ENCODE measurements around the gene ACTRT2. TPM values are rescaled to one million over a fixed set of nuclear protein-coding genes. Genes with fewer than 3 reads are reported as not detected.

ACTRT2 gene
- total and polyA plus RNA-seq, 8 donors: not detected

DNA sequence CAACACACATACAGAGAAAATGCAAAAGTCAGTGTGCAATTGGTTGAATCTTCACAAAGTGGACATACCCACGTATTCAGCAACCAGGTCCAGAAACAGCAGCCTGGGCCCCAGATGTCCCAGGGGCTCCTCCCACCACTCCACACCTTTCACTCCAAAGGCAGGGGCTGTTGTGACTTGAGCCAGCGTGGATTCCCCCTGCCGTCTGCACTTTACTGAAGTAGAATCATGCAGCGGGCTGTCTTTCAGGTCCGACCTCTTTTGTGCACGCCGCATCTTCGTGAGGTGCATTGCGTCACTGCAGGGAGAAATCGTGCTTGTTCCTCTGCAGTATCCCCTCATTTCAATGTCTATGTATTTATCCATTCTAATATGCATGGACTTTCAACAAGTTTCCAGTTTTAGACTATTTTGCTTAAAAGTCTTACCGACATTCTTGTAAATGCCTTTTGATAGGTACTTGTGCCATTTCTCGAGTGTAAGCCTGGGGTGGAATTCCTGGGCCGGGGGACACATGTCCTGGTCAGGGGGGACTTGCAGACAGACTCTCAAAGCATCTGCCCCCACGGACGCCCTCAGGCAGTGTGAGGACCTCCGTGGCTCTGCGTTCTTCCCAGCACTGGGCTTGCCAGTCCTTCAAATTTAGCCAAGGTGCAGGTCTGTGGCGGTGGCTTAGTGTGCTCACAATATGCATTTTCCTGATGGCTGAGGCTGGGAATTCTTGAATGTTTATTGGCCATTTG is 29.3 kb upstream of the ACTRT2 start:
- H3K27me3 ChIP-seq: peaks cover 0 to 32% (median 0%) of the 10 kb centered on the region in 3 donors
- WGBS, 5 donors: 86 to 91% (median 91%) methylated on average over 18 of the region's 18 CpGs
- no peak overlapping the region for H3K4me3 ChIP-seq
- no peaks in the 10 kb centered on the region for H3K4me1 ChIP-seq
- H3K27ac ChIP-seq: no peak overlapping the region
- no peaks in the 10 kb centered on the region for H3K36me3 ChIP-seq
- intact Hi-C loops (cut with DNase I; ENCODE audit: low total_unique reads): no loop called here
- DNase-seq: no peak
- no peak for TF ChIP-seq CTCF (IDR thresholded peaks at IDR 0.05)
- TF ChIP-seq POLR2AphosphoS5 (IDR thresholded peaks at IDR 0.05): no peak
- no peak for TF ChIP-seq POLR2A (IDR thresholded peaks at IDR 0.05)
- TF ChIP-seq EP300 (IDR thresholded peaks at IDR 0.05): no peak
- H3K9me3 ChIP-seq: peaks cover 0 to 37% (median 16%) of the 10 kb centered on the region in 4 donors

GRCh38 chr1:2998503-2999100 is 22.7 kb upstream of the ACTRT2 start:
- Histone ChIP-seq H3K4me3 (no peak overlapping the region), H3K9me3 (peaks cover 0 to 30% (median 12%) of the 10 kb centered on the region in 4 donors), H3K27ac (no peak overlapping the region), H3K27me3 (peaks cover 0 to 54% (median 0%) of the 10 kb centered on the region in 3 donors), H3K36me3 (no peaks in the 10 kb centered on the region), H3K4me1 (no peaks in the 10 kb centered on the region)
- intact Hi-C loops (cut with DNase I; ENCODE audit: low total_unique reads): no loop called here
- no peak for DNase-seq
- TF ChIP-seq CTCF (IDR thresholded peaks at IDR 0.05) (no peak), POLR2A (IDR thresholded peaks at IDR 0.05) (no peak), EP300 (IDR thresholded peaks at IDR 0.05) (no peak), POLR2AphosphoS5 (IDR thresholded peaks at IDR 0.05) (no peak)
- 80 to 93% (median 86%) methylated on average over 9 of the region's 9 CpGs for WGBS, 5 donors

DNA sequence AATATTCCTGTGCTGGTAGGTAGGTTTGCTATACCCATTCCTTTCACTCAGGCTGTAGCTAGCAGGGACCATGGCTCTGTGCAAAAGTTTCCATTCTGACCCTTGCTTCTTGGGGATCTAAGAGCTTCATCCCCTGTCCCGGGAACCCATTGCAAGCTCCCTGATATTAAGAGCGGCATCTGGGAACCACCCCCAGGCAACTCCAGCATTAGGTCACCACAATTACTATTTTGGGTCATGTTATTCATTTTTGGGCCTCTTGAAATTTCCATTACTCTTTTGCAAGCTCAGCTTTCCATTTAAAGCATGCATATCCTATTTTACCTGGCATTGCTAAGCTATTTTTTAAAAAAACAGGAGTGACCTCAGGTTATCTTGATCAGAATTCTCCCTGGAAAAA is 22.1 kb upstream of the ACTRT2 start:
- peaks cover 0 to 60% (median 0%) of the 10 kb centered on the region in 3 donors for H3K27me3 ChIP-seq

GRCh38 chr1:2999571-2999970 is 21.7 kb upstream of the ACTRT2 start:
- WGBS, 5 donors: 70 to 78% (median 75%) methylated on average over 5 to 6 of the region's 6 CpGs
- no peak for TF ChIP-seq CTCF (IDR thresholded peaks at IDR 0.05)
- no peak for TF ChIP-seq POLR2A (IDR thresholded peaks at IDR 0.05)
- TF ChIP-seq POLR2AphosphoS5 (IDR thresholded peaks at IDR 0.05): no peak
- TF ChIP-seq EP300 (IDR thresholded peaks at IDR 0.05): no peak
- no peaks in the 10 kb centered on the region for H3K4me1 ChIP-seq
- H3K27ac ChIP-seq: no peak overlapping the region
- H3K4me3 ChIP-seq: no peak overlapping the region
- intact Hi-C loops (cut with DNase I; ENCODE audit: low total_unique reads): no loop called here
- H3K36me3 ChIP-seq: no peaks in the 10 kb centered on the region
- DNase-seq: no peak
- H3K27me3 ChIP-seq: peaks cover 0 to 64% (median 0%) of the 10 kb centered on the region in 3 donors
- H3K9me3 ChIP-seq: peaks cover 0 to 20% (median 3%) of the 10 kb centered on the region in 4 donors

More for the DNA sequence above, 22.1 kb upstream of the ACTRT2 start:
- DNase-seq: no peak
- Histone ChIP-seq H3K9me3 (peaks cover 0 to 25% (median 7%) of the 10 kb centered on the region in 4 donors), H3K4me3 (no peak overlapping the region), H3K27ac (no peak overlapping the region), H3K4me1 (no peaks in the 10 kb centered on the region), H3K36me3 (no peaks in the 10 kb centered on the region)
- 80 to 93% (median 88%) methylated on average over 2 of the region's 2 CpGs for WGBS, 5 donors
- intact Hi-C loops (cut with DNase I; ENCODE audit: low total_unique reads): no loop called here
- no peak for TF ChIP-seq EP300 (IDR thresholded peaks at IDR 0.05)
- no peak for TF ChIP-seq POLR2AphosphoS5 (IDR thresholded peaks at IDR 0.05)
- no peak for TF ChIP-seq CTCF (IDR thresholded peaks at IDR 0.05)
- TF ChIP-seq POLR2A (IDR thresholded peaks at IDR 0.05): no peak
